ENCODE data around the gene ARSB.

GRCh38 chr5:78797936-78798672 lies 187.0 kb downstream of the ARSB start:
- TF ChIP-seq CTCF (IDR thresholded peaks at IDR 0.05; ENCODE audit: low read depth, low read length) (no peak), EZH2phosphoT487 (IDR thresholded peaks at IDR 0.05; ENCODE audit: low read depth) (no peak)
